ENCODE results near the gene SCNM1.

DNA sequence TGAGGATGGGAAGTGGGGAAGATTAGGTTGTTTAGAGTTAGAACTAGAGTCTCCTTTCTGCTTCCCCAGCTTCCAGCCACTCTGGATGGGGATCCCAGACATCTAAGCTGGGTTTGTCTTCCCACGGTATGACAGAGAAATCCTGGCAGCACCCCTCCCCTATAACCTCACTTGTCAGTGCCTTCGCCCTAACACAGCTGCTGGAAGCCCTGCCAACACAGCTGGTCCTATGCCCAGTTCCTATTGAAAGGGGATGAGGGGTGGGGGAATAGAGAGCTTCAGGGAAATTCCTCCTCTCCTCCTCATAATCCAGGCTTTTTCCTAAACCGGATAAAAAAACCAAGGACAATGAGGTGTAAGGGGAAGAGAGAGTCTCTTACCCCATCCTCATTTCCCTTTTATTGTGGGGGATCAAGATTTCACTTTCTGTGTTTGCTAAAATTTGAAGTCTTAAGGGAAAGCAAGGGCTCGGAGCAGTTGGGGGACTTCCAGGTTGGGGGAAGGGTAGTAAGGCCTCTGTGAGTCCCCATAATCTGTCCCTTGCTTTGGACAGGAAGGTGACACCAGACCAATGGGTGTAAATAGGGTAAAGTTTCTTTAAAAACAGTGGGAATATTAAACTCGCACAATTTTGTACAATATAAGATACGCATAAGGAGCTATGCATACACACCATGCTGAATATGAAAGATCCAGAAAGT is 9.2 kb downstream of the SCNM1 start:
- TF ChIP-seq EZH2 (IDR thresholded peaks at IDR 0.05) (no peak), JUND (IDR thresholded peaks at IDR 0.05) (no peak), SRF (IDR thresholded peaks at IDR 0.05; ENCODE audit: low read depth) (no peak), MAX (IDR thresholded peaks at IDR 0.05) (no peak), TCF7L2 (IDR thresholded peaks at IDR 0.05; ENCODE audit: borderline replicate concordance, extremely low read depth, insufficient read depth, insufficient read length) (no peak), ZNF274 (IDR thresholded peaks at IDR 0.05; ENCODE audit: low read depth, low read length) (no peak)
- TF ChIP-seq, protein P1, sequence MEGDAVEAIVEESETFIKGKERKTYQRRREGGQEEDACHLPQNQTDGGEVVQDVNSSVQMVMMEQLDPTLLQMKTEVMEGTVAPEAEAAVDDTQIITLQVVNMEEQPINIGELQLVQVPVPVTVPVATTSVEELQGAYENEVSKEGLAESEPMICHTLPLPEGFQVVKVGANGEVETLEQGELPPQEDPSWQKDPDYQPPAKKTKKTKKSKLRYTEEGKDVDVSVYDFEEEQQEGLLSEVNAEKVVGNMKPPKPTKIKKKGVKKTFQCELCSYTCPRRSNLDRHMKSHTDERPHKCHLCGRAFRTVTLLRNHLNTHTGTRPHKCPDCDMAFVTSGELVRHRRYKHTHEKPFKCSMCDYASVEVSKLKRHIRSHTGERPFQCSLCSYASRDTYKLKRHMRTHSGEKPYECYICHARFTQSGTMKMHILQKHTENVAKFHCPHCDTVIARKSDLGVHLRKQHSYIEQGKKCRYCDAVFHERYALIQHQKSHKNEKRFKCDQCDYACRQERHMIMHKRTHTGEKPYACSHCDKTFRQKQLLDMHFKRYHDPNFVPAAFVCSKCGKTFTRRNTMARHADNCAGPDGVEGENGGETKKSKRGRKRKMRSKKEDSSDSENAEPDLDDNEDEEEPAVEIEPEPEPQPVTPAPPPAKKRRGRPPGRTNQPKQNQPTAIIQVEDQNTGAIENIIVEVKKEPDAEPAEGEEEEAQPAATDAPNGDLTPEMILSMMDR (IDR thresholded peaks at IDR 0.05 in 2 of 3, conservative IDR thresholded peaks at IDR 0.05 in 1 of 3; ENCODE audit: borderline replicate concordance in 1 of 3, insufficient read depth in 1 of 3, low read depth in 2 of 3, low read length in 2 of 3), result no peak
